Left lobe of liver (tissue), 2 donors: ENCODE data around the gene CEP126. TPM values are rescaled to one million over a fixed set of nuclear protein-coding genes. Genes with fewer than 3 reads are reported as not detected.

ENCODE experiments used
- ATAC-seq: fragments of 200-7000 bp; cut with Tn5 transposase; one replicate; pipeline ENCODE4 v1.9.1; 2020; ENCODE audit warnings: mild to moderate bottlenecking, moderate library complexity
- DNase-seq: peaks from one replicate; pipeline ENCODE4 v3.0.0-alpha.2; 2020; ENCODE audit warnings: low spot score
- total RNA-seq: library from RNA; stranded (reverse); gene quantifications from one replicate; pipeline ENCODE4 v1.2.1, GENCODE V29; 2021
- donor health status: DM: no; HTN: no; CAD: no; lungs with moderate emphysema.
- donor health status: DM: no; HTN: yes; CAD: no.

The CEP126 gene
- total RNA-seq, 1 donor from 2014 or later = 0.10 TPM

- ATAC-seq (peak; percentile 68), DNase-seq (peak; percentile 47)
Observed at GRCh38 chr11:102006835-102007566, 92.2 kb downstream of the CEP126 start.

GRCh38 chr11:102007567-102008437, 93.0 kb downstream of the CEP126 start:
- DNase-seq = no peak
- ATAC-seq = peak; percentile 92

GRCh38 chr11:102010776-102011494, 96.1 kb downstream of the CEP126 start:
- DNase-seq (no peak), ATAC-seq (no peak)

GRCh38 chr11:102012946-102013345, 98.1 kb downstream of the CEP126 start:
- no peak for ATAC-seq
- no peak for DNase-seq

- ATAC-seq = no peak
- DNase-seq = no peak
Observed at GRCh38 chr11:102014756-102015155, 99.9 kb downstream of the CEP126 start.

GRCh38 chr11:102017026-102017425, 102.2 kb downstream of the CEP126 start:
- DNase-seq (no peak), ATAC-seq (no peak)

GRCh38 chr11:102026217-102026616, 111.4 kb downstream of the CEP126 start:
- no peak for DNase-seq
- no peak for ATAC-seq

GRCh38 chr11:102026959-102027358, 112.1 kb downstream of the CEP126 start:
- no peak for DNase-seq

GRCh38 chr11:102036757-102037156, 121.9 kb downstream of the CEP126 start:
- ATAC-seq = no peak
- DNase-seq = no peak

More at GRCh38 chr11:102026959-102027358, 112.1 kb downstream of the CEP126 start:
- ATAC-seq = no peak

GRCh38 chr11:102046841-102047240, 132.0 kb downstream of the CEP126 start:
- ATAC-seq (no peak), DNase-seq (no peak)

GRCh38 chr11:102047305-102047924, 132.6 kb downstream of the CEP126 start, which contains the start of gene CFAP300:
Gene CFAP300 (plus strand): TSS chr11:102047437. CDS start chr11:102047471, 34 bp downstream.
- peak; percentile 46 for DNase-seq
- peak; percentile 41 for ATAC-seq

Other genes starting within 250 kb of the CEP126 start
- not detected for gene ANGPTL5, start 1.5 kb downstream of the CEP126 start, total RNA-seq
- not detected for gene CFAP300, start 132.4 kb downstream of the CEP126 start, total RNA-seq
- gene YAP1, start 195.4 kb downstream of the CEP126 start, total RNA-seq = 18.2 TPM